Activated CD4-positive, alpha-beta memory T cell treated with anti-CD3 and anti-CD28 coated beads, Interleukin-2, amount 10 ng/mL, durations not matched to agents 7 days and 5 days (primary cell): ENCODE measurements around the gene NDUFAF5. TPM values are rescaled to one million over a fixed set of nuclear protein-coding genes. Genes with fewer than 3 reads are reported as not detected.

Experiments
- CTCF ChIA-PET: fragments of 350-600 bp; sonication (Branson Sonifier 250); formaldehyde crosslinking; loops from one replicate; lab custom pipeline; 2021; ENCODE audit warnings: antibody characterized with exemption, inconsistent platforms; lab: Charles Lee
- POLR2A ChIA-PET: fragments of 350-600 bp; sonication (Branson Sonifier 250); formaldehyde crosslinking; loops from one replicate; lab custom pipeline; 2021; ENCODE audit warnings: antibody characterized with exemption; lab: Charles Lee
- DNase-seq: peaks from one replicate; pipeline ENCODE4 v3.0.0-alpha.2; 2020
- H3K27ac Mint-ChIP-seq: one replicate; pipeline ENCODE4 v1.8.0; 2021; ENCODE audit warnings: mild to moderate bottlenecking, mixed read lengths
- H3K27me3 Mint-ChIP-seq: one replicate; pipeline ENCODE4 v1.8.0; 2021; ENCODE audit warnings: mixed read lengths
- H3K36me3 Mint-ChIP-seq: one replicate; pipeline ENCODE4 v1.8.0; 2021; ENCODE audit warnings: low read depth, mixed read lengths
- H3K4me1 Mint-ChIP-seq: one replicate; pipeline ENCODE4 v1.8.0; 2021; ENCODE audit warnings: mixed read lengths
- H3K4me3 Mint-ChIP-seq: one replicate; pipeline ENCODE4 v1.8.0; 2021; ENCODE audit warnings: mild to moderate bottlenecking, mixed read lengths
- H3K9me3 Mint-ChIP-seq: one replicate; pipeline ENCODE4 v1.8.0; 2021; ENCODE audit warnings: mixed read lengths
- total RNA-seq, 2 experiments: library from RNA; stranded (reverse); gene quantifications; one replicate each; pipeline ENCODE4 v1.2.3, GENCODE V29; 2021

The NDUFAF5 gene
- total RNA-seq, 2 experiments from 2014 or later: 24.1 to 29.4 TPM

- no peak for DNase-seq
- H3K36me3 Mint-ChIP-seq: peaks cover 23% of the 10 kb centered on the region
- no peak overlapping the region for H3K4me3 Mint-ChIP-seq
- ChIA-PET CTCF (no interaction called here), POLR2A (interaction anchor here (0.9 kb wide), 1 partner anchor 22 kb away, joined by 4 read pairs; no protein-coding TSS in a partner anchor)
- no peak overlapping the region for H3K27ac Mint-ChIP-seq
- H3K27me3 Mint-ChIP-seq: no peaks in the 10 kb centered on the region
- no peaks in the 10 kb centered on the region for H3K4me1 Mint-ChIP-seq
- no peaks in the 10 kb centered on the region for H3K9me3 Mint-ChIP-seq
Measured at GRCh38 chr20:13809855-13810254, 25.0 kb downstream of the NDUFAF5 start.

- DNase-seq: no peak
- no peaks in the 10 kb centered on the region for H3K27me3 Mint-ChIP-seq
- H3K4me3 Mint-ChIP-seq: no peak overlapping the region
- ChIA-PET POLR2A (no interaction called here), CTCF (no interaction called here)
- no peaks in the 10 kb centered on the region for H3K4me1 Mint-ChIP-seq
- H3K9me3 Mint-ChIP-seq: no peaks in the 10 kb centered on the region
- H3K36me3 Mint-ChIP-seq: peaks cover 26% of the 10 kb centered on the region
- no peak overlapping the region for H3K27ac Mint-ChIP-seq
Measured at GRCh38 chr20:13810446-13810845, 25.6 kb downstream of the NDUFAF5 start.

GRCh38 chr20:13813910-13814309 is 29.1 kb downstream of the NDUFAF5 start:
- DNase-seq: no peak
- Mint-ChIP-seq H3K4me3 (no peak overlapping the region), H3K27ac (no peak overlapping the region), H3K36me3 (peaks cover 35% of the 10 kb centered on the region), H3K27me3 (no peaks in the 10 kb centered on the region), H3K4me1 (no peaks in the 10 kb centered on the region), H3K9me3 (no peaks in the 10 kb centered on the region)
- POLR2A ChIA-PET: no interaction called here
- CTCF ChIA-PET: interaction anchor here (1.0 kb wide), 1 partner anchor 42 kb away, joined by 4 read pairs; no protein-coding TSS in a partner anchor

GRCh38 chr20:13814672-13815071 is 29.8 kb downstream of the NDUFAF5 start:
- Mint-ChIP-seq H3K27me3 (no peaks in the 10 kb centered on the region), H3K4me1 (no peaks in the 10 kb centered on the region), H3K27ac (no peak overlapping the region), H3K4me3 (no peak overlapping the region), H3K9me3 (no peaks in the 10 kb centered on the region), H3K36me3 (peaks cover 35% of the 10 kb centered on the region)
- POLR2A ChIA-PET: no interaction called here
- DNase-seq: no peak
- CTCF ChIA-PET: no interaction called here

GRCh38 chr20:13816757-13817156 is 31.9 kb downstream of the NDUFAF5 start:
- Mint-ChIP-seq H3K36me3 (peaks cover 35% of the 10 kb centered on the region), H3K4me3 (no peak overlapping the region), H3K4me1 (no peaks in the 10 kb centered on the region), H3K9me3 (no peaks in the 10 kb centered on the region), H3K27ac (no peak overlapping the region), H3K27me3 (no peaks in the 10 kb centered on the region)
- ChIA-PET POLR2A (interaction anchor here (1.0 kb wide), 1 partner anchor 17 kb away, joined by 3 read pairs; no protein-coding TSS in a partner anchor), CTCF (no interaction called here)
- DNase-seq: no peak

- no peak overlapping the region for H3K4me3 Mint-ChIP-seq
- no peaks in the 10 kb centered on the region for H3K4me1 Mint-ChIP-seq
- H3K9me3 Mint-ChIP-seq: no peaks in the 10 kb centered on the region
- ChIA-PET CTCF (interaction anchor here (1.1 kb wide), 1 partner anchor 30 kb away, joined by 3 read pairs; no protein-coding TSS in a partner anchor), POLR2A (no interaction called here)
- no peaks in the 10 kb centered on the region for H3K27me3 Mint-ChIP-seq
- H3K36me3 Mint-ChIP-seq: peaks cover 29% of the 10 kb centered on the region
- DNase-seq: no peak
- peak overlapping the region; percentile 54 for H3K27ac Mint-ChIP-seq
Measured at GRCh38 chr20:13817342-13817741, 32.5 kb downstream of the NDUFAF5 start.

- no peak overlapping the region for H3K27ac Mint-ChIP-seq
- H3K27me3 Mint-ChIP-seq: no peaks in the 10 kb centered on the region
- peaks cover 15% of the 10 kb centered on the region for H3K36me3 Mint-ChIP-seq
- no peak overlapping the region for H3K4me3 Mint-ChIP-seq
- H3K9me3 Mint-ChIP-seq: no peaks in the 10 kb centered on the region
- no peaks in the 10 kb centered on the region for H3K4me1 Mint-ChIP-seq
- ChIA-PET POLR2A (interaction anchor here (0.6 to 2.0 kb wide), 2 partner anchors 14 to 895 kb away, joined by 4 read pairs; no protein-coding TSS in a partner anchor), CTCF (interaction anchor here (0.7 to 2.5 kb wide), 10 partner anchors 11 to 508 kb away, joined by 3 to 14 read pairs (median 4); partner anchors contain the start of genes ESF1 and NDUFAF5)
- peak; percentile 18 for DNase-seq
Measured at GRCh38 chr20:13819885-13820645, 35.2 kb downstream of the NDUFAF5 start.

- no peak for DNase-seq
- Mint-ChIP-seq H3K36me3 (peaks cover 12% of the 10 kb centered on the region), H3K4me1 (no peaks in the 10 kb centered on the region), H3K27ac (no peak overlapping the region), H3K4me3 (no peak overlapping the region), H3K9me3 (no peaks in the 10 kb centered on the region), H3K27me3 (peaks cover 2% of the 10 kb centered on the region)
- ChIA-PET CTCF (interaction anchor here (1.4 kb wide), 1 partner anchor 233 kb away, joined by 4 read pairs; no protein-coding TSS in a partner anchor), POLR2A (no interaction called here)
Measured at GRCh38 chr20:13821876-13822275, 37.0 kb downstream of the NDUFAF5 start.

GRCh38 chr20:13822459-13822858 is 37.6 kb downstream of the NDUFAF5 start:
- Mint-ChIP-seq H3K36me3 (peaks cover 10% of the 10 kb centered on the region), H3K27me3 (peaks cover 5% of the 10 kb centered on the region), H3K9me3 (no peaks in the 10 kb centered on the region), H3K27ac (no peak overlapping the region), H3K4me3 (no peak overlapping the region), H3K4me1 (no peaks in the 10 kb centered on the region)
- no peak for DNase-seq
- POLR2A ChIA-PET: no interaction called here
- CTCF ChIA-PET: interaction anchor here (1.4 kb wide), 1 partner anchor 232 kb away, joined by 4 read pairs; no protein-coding TSS in a partner anchor

- H3K9me3 Mint-ChIP-seq: no peaks in the 10 kb centered on the region
- no peak overlapping the region for H3K27ac Mint-ChIP-seq
- H3K4me1 Mint-ChIP-seq: no peaks in the 10 kb centered on the region
- CTCF ChIA-PET: interaction anchor here (1.0 kb wide), 1 partner anchor 18 kb away, joined by 3 read pairs; no protein-coding TSS in a partner anchor
- POLR2A ChIA-PET: no interaction called here
- H3K4me3 Mint-ChIP-seq: no peak overlapping the region
- DNase-seq: no peak
- peaks cover 5% of the 10 kb centered on the region for H3K27me3 Mint-ChIP-seq
- no peaks in the 10 kb centered on the region for H3K36me3 Mint-ChIP-seq
Measured at GRCh38 chr20:13824459-13824858, 39.6 kb downstream of the NDUFAF5 start.

- ChIA-PET CTCF (no interaction called here), POLR2A (no interaction called here)
- Mint-ChIP-seq H3K4me3 (no peak overlapping the region), H3K36me3 (no peaks in the 10 kb centered on the region), H3K27ac (no peak overlapping the region), H3K9me3 (no peaks in the 10 kb centered on the region), H3K4me1 (no peaks in the 10 kb centered on the region), H3K27me3 (peaks cover 8% of the 10 kb centered on the region)
- no peak for DNase-seq
Measured at GRCh38 chr20:13825465-13825864, 40.6 kb downstream of the NDUFAF5 start.

- ChIA-PET POLR2A (no interaction called here), CTCF (no interaction called here)
- Mint-ChIP-seq H3K4me1 (no peaks in the 10 kb centered on the region), H3K9me3 (no peaks in the 10 kb centered on the region), H3K27ac (no peak overlapping the region), H3K4me3 (no peak overlapping the region), H3K36me3 (no peaks in the 10 kb centered on the region), H3K27me3 (peaks cover 8% of the 10 kb centered on the region)
- no peak for DNase-seq
Measured at GRCh38 chr20:13831476-13831875, 46.6 kb downstream of the NDUFAF5 start.

GRCh38 chr20:13838664-13839063 is 53.8 kb downstream of the NDUFAF5 start:
- Mint-ChIP-seq H3K4me1 (no peaks in the 10 kb centered on the region), H3K4me3 (no peak overlapping the region)
- CTCF ChIA-PET: no interaction called here

More at GRCh38 chr20:13838664-13839063, 53.8 kb downstream of the NDUFAF5 start:
- no peak for DNase-seq
- H3K9me3 Mint-ChIP-seq: no peaks in the 10 kb centered on the region
- no peaks in the 10 kb centered on the region for H3K36me3 Mint-ChIP-seq
- H3K27me3 Mint-ChIP-seq: no peaks in the 10 kb centered on the region
- POLR2A ChIA-PET: no interaction called here
- no peak overlapping the region for H3K27ac Mint-ChIP-seq
